NCI-H526 treated with DMSO at 0.1 percent for 48 hours (cell line): ENCODE measurements around the gene ZNF92.
"Not testable (repeated sequence)": the region's sequence is repeated elsewhere in the genome, so short reads cannot be mapped to it uniquely, and the experiment has no call there.

ENCODE experiments used
- DNase-seq: peaks from one replicate; lab custom pipeline; 2025; lab: John Stamatoyannopoulos, UW

ZNF92 gene

DNA sequence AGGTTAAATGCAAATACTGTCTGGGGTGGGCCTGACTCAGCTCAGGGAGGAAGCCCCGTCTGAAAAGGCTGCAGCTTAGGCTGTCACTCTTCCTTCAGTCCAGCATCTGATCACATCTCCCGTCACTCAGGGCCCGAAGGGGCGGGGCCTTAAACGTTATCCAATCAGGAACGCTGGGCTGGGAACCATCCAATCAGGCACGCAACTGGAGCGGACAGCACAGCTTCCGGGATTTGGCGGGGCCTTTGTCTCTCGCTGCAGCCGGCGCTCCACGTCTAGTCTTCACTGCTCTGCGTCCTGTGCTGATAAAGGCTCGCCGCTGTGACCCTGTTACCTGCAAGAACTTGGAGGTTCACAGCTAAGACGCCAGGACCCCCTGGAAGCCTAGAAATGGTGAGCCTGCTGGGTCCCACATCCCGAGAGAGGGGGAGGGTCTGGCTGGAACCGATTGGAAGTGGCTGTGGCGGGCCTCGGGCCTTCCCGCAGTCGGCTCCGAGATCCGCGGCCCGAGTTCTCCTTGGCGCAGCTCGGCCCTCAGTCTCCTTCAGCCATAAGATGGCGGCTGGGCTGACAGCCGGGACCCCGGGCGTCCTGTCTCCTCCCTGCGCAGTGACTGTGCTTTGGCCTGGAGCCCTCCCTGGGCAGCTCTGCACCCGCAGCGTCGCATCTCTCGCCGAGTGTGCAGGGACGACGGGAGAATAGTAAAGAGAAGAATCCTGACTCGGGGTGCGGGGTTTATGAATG is at the start of gene ZNF92:
ZNF92 (plus strand) TSS at position 248 of the 744 bp plus-strand sequence; CDS start at position 391, 143 bp downstream.
- DNase-seq: peak; percentile 94

DNA sequence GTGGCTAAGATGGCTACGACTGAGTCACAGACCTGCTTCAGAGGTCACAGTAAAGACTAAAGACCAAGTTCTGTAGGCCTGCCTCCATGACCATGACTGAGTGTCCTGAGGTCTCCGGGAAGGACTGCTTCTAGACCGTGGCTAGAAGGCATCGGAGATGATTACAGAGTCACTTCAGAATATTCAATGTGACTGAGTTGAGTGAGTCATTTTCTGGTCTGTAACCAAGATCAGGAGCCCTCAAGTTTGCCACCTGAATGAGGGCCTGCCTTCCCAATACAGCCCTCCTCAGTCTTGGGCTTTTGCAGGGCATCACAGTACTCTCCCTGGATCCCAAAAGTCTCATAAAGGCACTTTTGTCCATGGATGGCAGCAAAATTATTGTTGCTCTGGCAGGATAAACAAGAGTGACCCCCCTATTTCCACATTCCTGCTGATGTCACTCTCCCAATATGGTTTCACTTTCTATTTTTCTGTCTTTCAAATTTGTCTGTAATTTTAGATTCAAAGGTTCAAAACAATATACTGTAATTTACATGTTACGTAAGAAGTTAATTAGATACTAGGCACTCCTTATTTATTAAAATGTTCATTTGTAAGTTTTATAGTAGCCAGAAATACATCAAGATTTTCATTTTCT is 47.7 kb upstream of the ZNF92 start:
- no peak for DNase-seq

DNA sequence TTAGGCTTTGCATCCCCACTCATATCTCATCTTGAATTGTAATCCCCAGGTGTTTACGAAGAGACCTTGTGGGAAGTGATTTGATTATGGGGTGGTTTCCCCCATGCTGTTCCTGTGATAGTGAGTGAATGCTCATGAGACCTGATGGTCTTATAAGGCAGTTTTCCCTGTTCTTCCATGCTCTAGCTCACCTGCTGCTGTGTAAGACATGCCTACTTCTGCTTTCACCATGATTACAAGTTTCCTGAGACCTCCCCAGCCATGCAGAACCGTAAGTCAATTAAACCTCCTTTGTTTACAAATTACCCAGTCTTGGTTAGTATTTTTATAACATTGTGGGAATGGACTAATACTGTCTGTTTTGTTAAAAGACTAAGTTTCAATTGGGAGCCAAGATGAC is 35.3 kb upstream of the ZNF92 start:
- DNase-seq: no peak

DNA sequence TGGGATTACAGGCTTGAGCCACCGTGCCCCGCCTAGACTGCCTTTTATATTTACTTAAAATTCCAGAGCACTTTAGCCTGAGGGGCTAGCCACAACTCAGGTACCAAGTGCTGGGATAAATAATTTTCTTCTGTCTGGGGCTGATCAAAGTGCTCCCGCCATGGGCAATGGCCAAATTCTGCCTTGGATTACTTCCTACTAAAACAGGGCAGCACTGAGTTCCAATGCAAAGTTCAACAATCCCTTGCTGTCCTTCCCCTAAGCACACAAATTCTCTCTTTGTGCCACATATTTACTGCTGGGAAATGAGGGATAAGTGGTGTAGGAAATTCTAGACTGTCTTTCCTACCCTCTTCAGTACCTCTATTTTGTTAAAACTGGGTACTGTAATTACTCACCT is 34.4 kb upstream of the ZNF92 start:
- DNase-seq: no peak

DNA sequence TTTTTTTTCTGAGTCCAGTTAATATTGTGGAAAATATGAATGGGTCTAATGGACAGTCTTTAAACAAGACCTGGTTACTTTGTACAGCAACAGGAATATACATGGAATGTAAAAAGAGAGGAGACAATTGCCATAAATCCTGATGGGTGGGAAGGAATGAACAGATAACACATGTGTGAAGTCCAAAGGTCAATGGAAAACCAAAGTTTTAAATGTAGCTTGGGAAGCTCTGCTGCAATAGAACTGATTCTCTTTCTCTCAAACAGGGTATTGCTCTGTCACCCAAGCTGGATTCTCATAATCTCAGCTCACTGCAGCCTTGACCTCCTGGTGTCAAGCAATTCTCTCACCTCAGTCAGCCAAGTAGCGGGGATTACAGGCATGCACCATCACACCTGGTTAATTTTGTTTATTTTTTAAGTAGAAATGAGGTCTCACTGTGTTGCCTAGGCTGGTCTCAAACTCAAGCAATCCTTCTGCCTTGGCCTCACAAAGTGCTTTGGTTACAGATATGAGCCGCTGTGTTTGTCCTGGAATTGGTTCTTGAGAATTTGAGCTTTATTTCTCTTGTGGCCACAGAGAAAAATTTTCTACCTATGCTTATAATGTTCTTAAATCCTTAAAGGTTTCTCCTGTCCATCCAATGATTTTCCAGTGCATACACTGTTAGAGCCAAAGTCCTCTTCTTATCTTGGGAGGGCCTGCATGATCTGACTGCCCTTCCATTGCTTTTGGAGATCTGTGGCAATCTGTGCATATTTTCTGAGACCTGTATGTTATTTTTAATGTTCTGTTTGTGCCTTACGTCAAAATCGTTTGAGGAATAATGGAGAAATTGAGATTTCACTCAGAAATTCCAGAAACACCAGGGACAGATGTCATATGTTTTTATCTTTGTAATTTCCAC is 30.7 kb upstream of the ZNF92 start:
- DNase-seq: no peak

DNA sequence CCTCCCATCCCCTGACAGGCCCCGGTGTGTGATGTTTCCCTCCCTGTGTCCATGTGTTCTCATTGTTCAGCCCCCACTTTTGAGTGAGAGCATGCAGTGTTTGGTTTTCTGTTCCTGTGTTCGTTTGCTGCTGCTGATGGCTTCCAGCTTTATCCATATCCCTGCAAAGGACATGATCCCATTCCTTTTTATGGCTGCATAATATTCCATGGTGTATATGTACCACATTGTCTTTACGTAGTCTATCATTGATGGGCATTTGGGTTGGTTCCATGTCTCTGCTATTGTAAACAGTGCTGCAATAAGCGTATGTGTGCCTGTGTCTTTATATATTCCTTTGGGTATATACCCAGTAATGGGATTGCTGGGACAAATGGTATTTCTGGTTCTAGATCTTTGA is 29.1 kb upstream of the ZNF92 start:
- not testable (repeated sequence) for DNase-seq

DNA sequence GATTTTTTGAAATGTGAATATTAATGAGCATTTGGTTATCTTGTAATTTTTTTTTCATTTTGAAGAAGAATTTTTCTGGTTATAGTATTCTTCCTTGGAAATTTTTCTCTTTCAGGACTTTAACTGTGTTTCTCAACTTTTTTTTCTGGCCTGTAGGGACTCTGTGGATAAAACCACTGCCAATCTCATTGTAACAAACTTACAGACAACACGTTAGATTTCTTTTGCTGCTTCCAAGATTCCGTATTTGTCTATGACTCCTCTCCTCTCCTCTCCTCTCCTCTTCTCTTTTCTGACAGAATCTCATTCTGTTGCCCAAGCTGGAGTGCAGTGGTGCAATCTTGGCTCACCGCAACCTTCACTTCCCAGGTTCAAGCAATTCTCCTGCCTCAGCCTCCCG is 19.4 kb upstream of the ZNF92 start:
- DNase-seq: no peak

DNA sequence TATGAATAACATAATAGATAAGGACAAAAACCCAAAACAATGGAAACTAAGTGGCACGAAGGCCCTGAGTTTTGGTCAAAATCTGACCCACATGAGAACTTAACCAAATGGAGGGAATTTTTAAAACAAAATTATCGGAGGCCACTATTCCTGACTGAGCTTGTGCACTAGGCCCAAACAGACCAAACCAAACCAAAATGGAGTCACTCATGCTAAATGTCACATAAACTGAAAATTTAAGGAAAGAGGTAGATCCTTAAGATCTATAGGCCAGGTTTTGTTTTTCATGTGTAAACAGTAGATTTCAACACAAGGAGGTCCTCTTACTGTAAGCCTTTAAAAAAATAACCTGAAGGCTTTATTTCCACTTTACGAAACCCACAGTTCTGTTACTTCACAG is 3.8 kb upstream of the ZNF92 start:
- DNase-seq: no peak

DNA sequence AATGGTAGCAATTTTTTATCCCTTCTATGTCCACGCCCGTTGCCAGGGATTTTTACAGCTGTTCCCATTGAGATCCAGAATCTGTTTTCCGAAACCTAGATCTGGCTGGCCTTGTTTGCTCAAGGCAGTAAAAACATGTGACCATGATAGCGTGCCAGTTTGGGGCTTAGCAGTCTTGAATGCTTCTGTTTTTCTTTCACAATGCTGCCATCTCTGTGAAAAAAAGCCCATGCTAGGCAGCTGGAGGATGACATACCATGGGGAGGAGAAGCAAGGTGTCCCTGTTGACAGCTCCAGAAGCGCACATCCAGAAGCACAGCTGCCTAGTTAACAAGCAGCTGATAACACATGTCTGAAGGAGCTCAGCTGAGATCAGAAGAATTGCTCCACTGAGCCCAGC is 2.2 kb upstream of the ZNF92 start:
- DNase-seq: no peak

DNA sequence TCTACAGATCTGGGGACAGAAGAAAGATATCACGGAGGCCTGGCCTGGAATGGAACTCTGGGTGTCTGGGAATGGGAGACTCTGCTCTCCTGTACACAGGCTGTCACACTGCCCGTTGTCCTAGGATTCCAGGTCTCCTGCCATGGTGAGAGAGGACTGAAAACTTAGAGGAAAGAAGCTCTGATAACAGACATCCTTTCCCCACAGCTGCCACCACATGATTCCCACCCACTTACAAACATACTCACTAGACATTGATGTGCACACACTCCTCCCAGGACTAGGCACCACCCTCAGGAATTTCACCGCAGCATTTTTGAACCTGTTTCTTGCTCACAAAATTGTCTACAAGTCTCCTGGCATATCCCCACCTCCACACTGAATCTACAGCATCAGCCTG is 5.7 kb downstream of the ZNF92 start:
- no peak for DNase-seq

DNA sequence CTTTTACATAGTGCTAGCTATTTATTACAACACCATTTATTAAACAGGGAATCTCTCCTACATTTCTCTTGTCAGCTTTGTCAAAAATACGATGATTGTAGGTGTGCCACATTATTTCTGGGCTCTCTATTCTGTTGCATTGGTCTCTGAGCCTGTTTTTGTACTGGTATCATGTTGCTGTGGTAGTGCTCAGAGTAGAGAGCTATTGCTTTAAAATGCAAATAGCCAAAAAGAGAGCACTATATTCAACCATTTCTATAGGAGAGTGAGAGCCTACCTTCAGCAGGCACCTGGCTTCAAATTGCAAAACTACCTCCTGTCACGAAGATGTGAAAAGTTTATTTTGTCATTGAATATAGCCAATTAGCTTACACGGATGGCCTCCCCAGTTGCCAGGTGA is 8.1 kb downstream of the ZNF92 start:
- DNase-seq: no peak

DNA sequence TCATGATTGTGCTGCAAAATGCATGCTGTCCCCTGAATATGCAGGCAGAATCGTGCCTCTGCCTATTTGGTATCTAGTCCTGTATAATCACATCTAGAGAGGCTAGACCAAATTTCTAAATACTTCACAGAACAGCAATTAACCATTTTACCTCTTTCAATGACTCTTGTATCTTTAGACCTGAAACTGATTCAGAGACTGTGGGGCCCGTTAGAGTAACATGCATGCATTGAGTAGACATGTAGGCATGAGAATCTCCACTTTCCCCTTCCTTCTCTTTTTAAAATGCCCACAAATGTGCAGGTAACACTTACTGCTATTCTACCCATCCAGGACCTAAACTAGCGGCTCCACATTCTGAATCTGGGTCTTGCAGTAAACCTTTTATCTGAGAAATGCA is 8.8 kb downstream of the ZNF92 start:
- no peak for DNase-seq

DNA sequence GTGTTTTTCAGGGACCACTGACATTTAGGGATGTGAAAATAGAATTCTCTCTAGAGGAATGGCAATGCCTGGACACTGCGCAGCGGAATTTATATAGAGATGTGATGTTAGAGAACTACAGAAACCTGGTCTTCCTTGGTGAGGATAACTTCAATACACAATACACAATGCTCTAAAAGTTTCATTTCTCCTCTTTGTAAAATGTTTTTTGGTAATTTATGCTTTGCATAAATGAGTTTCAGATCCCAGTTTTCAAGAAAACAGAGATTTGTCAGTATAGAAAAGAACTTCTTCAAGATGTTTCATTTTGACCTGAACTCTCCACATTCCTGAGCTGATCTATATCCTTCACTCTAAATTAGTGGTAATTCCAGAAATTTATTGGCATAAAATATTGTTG is 14.2 kb downstream of the ZNF92 start:
- no peak for DNase-seq

DNA sequence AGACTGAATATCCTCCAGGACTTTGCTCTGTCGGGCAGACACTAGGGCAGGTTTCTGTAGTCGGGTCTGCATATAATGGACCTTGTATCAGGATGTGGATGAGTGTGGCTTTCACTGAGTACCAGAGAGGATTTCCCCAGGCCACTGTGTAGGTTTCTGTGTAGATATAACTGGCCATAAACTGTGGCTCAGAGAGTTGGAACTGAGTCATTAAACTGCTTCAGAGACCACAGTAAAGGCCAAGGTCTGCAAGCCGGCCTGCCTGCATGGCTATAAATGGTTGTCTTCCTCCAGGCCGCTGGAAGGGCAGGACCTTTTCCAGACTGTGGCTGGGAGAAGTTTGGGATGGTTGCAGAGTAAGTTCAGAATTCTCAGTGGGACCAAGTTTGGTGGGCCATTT is 16.9 kb downstream of the ZNF92 start:
- no peak for DNase-seq

DNA sequence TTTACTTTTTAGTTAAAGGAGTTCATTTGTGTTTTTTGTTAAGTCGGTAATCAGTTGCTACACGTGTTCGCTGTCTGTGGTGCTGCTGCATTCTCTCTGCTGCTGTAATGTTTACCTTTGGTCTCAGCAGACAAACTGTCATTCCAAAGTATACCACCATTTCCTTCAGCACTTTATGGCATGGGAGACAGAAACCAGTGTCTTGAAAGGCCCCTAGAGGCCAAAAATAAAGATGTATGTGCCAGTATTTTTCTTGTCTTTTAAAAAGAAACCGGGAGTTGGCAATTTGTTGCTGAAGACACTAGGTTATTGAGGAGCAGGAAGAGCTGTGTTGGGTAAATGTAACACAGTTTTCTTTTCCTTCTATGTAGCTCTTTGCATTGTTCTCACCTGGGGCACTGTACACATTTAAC is 24.1 kb downstream of the ZNF92 start:
- DNase-seq: no peak

DNA sequence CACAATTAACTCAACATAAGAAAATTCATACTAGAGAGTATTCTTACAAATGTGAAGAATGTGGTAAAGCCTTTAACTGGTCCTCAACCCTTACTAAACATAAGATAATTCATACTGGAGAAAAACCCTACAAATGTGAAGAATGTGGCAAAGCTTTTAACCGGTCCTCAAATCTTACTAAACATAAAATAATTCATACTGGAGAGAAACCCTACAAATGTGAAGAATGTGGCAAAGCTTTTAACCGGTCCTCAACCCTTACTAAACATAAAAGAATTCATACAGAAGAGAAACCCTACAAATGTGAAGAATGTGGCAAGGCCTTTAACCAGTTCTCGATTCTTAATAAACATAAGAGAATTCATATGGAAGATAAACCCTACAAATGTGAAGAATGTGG is 25.0 kb downstream of the ZNF92 start:
- not testable (repeated sequence) for DNase-seq

DNA sequence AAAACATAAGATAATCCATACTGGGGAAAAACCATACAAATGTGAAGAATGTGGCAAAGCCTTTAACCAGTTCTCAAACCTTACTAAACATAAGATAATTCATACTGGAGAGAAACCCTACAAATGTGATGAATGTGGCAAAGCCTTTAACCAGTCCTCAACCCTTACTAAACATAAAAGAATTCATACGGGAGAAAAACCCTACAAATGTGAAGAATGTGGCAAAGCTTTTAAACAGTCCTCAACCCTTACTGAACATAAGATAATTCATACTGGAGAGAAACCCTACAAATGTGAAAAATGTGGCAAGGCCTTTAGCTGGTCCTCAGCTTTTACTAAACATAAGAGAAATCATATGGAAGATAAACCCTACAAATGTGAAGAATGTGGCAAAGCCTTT is 25.4 kb downstream of the ZNF92 start:
- DNase-seq: not testable (repeated sequence)

DNA sequence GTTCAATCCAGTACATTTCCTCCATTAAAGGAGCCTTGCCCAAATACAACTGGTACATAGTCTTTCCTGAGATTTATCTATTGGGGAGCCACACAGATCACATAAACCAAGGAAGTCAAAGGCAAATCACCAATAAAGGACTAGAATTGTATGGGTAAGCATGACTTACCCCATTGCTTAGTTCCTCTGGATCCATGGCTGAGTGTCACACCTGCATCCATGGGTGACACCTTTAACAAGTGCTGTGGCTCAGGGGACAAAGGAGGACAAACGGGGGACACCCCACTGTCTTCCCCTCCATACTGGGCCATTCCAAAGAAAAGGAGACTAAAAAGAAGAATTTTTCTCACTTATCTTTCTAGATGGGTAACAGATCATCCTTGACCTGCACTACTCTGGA is 30.4 kb downstream of the ZNF92 start:
- DNase-seq: no peak

DNA sequence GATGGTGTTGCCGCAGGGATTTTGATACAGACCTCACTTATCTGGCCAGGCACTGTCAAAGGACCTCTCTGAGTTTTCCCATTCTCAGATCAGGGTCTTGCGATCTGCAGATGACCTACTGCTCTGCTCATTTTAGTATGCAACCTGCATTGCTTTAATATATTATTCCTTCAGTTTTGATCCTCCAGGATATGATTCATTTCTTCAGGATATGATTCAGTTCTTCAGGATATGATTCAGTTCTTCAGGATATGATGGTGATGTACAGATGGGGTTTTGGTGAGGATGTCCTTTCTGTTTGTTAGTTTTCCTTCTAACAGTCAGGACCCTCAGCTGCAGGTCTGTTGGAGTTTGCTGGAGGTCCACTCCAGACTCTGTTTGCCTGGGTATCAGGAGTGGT is 33.1 kb downstream of the ZNF92 start:
- not testable (repeated sequence) for DNase-seq

DNA sequence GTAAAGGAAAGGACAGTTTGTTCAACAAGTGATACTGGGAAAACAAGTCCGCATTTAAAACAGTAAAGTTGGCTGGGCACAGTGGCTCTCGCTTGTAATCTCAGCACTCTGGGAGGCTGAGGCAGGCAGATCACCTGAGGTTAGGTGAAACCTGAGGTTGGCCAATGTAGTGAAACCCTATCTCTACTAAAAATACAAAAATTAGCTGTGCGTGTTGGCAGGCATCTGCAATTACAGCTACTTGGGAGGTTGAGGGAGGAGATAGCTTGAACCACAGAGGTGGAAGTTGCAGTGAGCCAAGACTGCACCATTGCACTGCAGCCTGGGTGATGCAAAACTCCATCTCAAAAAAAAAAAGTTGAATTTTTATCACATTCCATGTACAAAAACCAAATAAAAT is 35.7 kb downstream of the ZNF92 start:
- no peak for DNase-seq

DNA sequence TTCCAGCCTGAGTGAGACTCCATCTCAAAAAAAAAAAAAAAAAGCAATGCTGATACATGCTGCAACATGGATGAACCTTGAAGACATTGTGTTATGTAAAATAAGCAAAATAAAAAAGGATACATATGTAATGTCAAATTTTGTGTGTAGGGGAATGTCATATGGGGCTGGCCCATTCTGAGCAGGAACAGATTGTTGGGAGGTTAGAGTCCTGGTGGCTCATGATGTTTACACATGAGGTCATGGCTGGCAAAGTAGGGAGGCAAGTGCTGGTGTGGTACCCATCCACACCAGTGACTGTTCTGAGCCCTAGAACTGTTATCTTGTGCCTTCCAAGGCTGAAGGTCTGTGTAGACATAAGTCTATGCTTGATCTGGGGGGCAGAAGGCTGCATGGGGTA is 37.6 kb downstream of the ZNF92 start:
- no peak for DNase-seq

DNA sequence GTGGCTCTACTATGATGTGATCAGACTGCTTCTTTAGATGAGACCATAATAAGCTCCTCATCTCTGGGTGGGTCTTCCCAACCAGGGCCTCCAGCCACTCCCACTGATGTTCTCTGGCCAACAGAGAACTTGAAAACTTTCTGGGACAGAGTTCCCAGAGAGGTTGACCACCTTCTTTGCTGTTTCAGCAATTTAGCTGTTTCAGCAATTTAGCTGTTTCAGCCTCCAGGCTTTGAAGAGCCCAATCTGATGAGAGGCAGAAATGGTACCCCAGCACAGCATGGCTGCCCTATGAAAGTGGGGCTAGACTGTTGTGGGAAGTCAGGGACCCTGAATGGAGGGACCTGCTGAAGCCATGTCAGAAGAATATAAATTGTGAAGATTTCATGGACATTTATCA is 49.0 kb downstream of the ZNF92 start:
- no peak for DNase-seq

DNA sequence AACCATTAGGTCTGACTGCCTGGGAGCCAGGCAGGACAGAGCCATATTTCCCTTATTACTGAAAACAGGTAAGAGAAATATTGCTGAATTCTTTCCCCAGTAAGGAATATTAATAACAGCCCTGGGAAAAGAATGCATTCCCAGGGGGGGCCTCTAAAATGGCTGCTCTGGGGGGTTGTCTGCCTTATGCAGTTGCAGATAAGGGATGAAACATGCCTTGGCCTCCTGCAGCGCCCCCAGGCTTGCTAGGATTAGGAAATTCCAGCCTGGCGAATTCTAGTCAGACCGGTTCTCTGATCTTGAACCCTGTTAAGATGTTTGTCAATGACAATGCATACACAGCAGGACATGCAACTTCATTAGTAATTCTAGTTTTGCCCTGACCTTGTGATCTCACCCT is 49.6 kb downstream of the ZNF92 start:
- DNase-seq: not testable (repeated sequence)
